Liver (tissue), 9 donors: ENCODE results near the gene UBE2F. TPM values are rescaled to one million over a fixed set of nuclear protein-coding genes. Genes with fewer than 3 reads are reported as not detected.

Source experiments
- DNase-seq: peaks from one replicate; pipeline ENCODE4 v3.0.0-alpha.2; 2017; ENCODE audit warnings: low spot score
- H3K27ac ChIP-seq, 2 donors: one replicate each; pipeline ENCODE4 v1.7.0; 2013; ENCODE audit warnings: inconsistent platforms in 2 of 2, low read length in 2 of 2, control low read depth in 1 of 2, low read depth in 1 of 2, mild to moderate bottlenecking in 1 of 2
- H3K27me3 ChIP-seq, 4 donors: one replicate each; pipeline versions ENCODE4 v1.6.1 to v1.7.0; 2013; ENCODE audit warnings: low read length in 3 of 4, inconsistent platforms in 1 of 4, mild to moderate bottlenecking in 1 of 4, moderate library complexity in 1 of 4; ENCODE audit not compliant: control insufficient read depth in 4 of 4, insufficient read depth in 4 of 4
- H3K36me3 ChIP-seq, 4 donors: one replicate each; pipeline versions ENCODE4 v1.6.1 to v1.7.0; 2013; ENCODE audit warnings: low read length in 3 of 4, mild to moderate bottlenecking in 3 of 4, low read depth in 1 of 4, moderate library complexity in 1 of 4; ENCODE audit not compliant: control insufficient read depth in 4 of 4, insufficient read depth in 3 of 4
- H3K4me1 ChIP-seq, 4 donors: one replicate each; pipeline versions ENCODE4 v1.6.1 to v1.7.0; 2013; ENCODE audit warnings: low read length in 3 of 4, mild to moderate bottlenecking in 3 of 4, moderate library complexity in 1 of 4; ENCODE audit not compliant: control insufficient read depth in 4 of 4, insufficient read depth in 4 of 4
- H3K4me3 ChIP-seq, 3 donors: one replicate each; pipeline versions ENCODE4 v1.6.1 to v1.7.0; 2013; ENCODE audit warnings: low read length in 3 of 3, control low read depth in 1 of 3, low read depth in 1 of 3, mild to moderate bottlenecking in 1 of 3
- H3K9ac ChIP-seq, 2 donors: one replicate each; pipeline ENCODE4 v1.7.0; 2013; ENCODE audit warnings: low read length in 2 of 2, mild to moderate bottlenecking in 2 of 2, moderate library complexity in 2 of 2, control low read depth in 1 of 2, low read depth in 1 of 2
- H3K9me3 ChIP-seq, 4 donors: one replicate each; pipeline versions ENCODE4 v1.6.1 to v1.7.0; 2013; ENCODE audit warnings: low read length in 3 of 4; ENCODE audit not compliant: control insufficient read depth in 4 of 4
- EGR1 ChIP-seq, 2 donors: IDR thresholded peaks; 2 replicates each; pipeline ENCODE4 v1.6.1; 2016 to 2018; ENCODE audit warnings: antibody characterized with exemption in 2 of 2, low read depth in 2 of 2
- FOXA1 ChIP-seq: IDR thresholded peaks from 2 replicates; pipeline ENCODE4 v1.6.1; 2016; ENCODE audit warnings: antibody characterized with exemption
- FOXA2 ChIP-seq: IDR thresholded peaks from 2 replicates; pipeline ENCODE4 v1.6.1; 2016; ENCODE audit warnings: antibody characterized with exemption
- GABPA ChIP-seq, 2 donors: IDR thresholded peaks in 1 of 2; conservative IDR thresholded peaks in 1 of 2; 2 replicates each; pipeline ENCODE4 v1.6.1; 2016; ENCODE audit warnings: antibody characterized with exemption in 2 of 2, mild to moderate bottlenecking in 1 of 2, moderate library complexity in 1 of 2
- HNF4A ChIP-seq, 2 donors: conservative IDR thresholded peaks; 2 replicates each; pipeline ENCODE4 v1.6.1; 2016; ENCODE audit warnings: antibody characterized with exemption in 2 of 2, mild to moderate bottlenecking in 2 of 2
- HNF4G ChIP-seq: IDR thresholded peaks from 2 replicates; pipeline ENCODE4 v1.6.1; 2016; ENCODE audit warnings: antibody characterized with exemption
- JUND ChIP-seq, 2 donors: IDR thresholded peaks; 2 replicates each; pipeline ENCODE4 v1.6.1; 2016; ENCODE audit warnings: antibody characterized with exemption in 2 of 2
- NR2F2 ChIP-seq: IDR thresholded peaks from 2 replicates; pipeline ENCODE4 v1.6.1; 2016; ENCODE audit warnings: antibody characterized with exemption
- RAD21 ChIP-seq, 2 donors: IDR thresholded peaks; 2 replicates each; pipeline ENCODE4 v1.6.1; 2016; ENCODE audit warnings: antibody characterized with exemption in 2 of 2, mild to moderate bottlenecking in 2 of 2
- RXRA ChIP-seq, 2 donors: IDR thresholded peaks; 2 replicates each; pipeline ENCODE4 v1.6.1; 2017 to 2018; ENCODE audit warnings: antibody characterized with exemption in 2 of 2, mild to moderate bottlenecking in 1 of 2
- SP1 ChIP-seq: IDR thresholded peaks from 2 replicates; pipeline ENCODE4 v1.6.1; 2018; ENCODE audit warnings: antibody characterized with exemption, mild to moderate bottlenecking
- TAF1 ChIP-seq: conservative IDR thresholded peaks from 2 replicates; pipeline ENCODE4 v1.6.1; 2016; ENCODE audit warnings: antibody characterized with exemption, mild to moderate bottlenecking
- YY1 ChIP-seq: IDR thresholded peaks from 2 replicates; pipeline ENCODE4 v1.6.1; 2016; ENCODE audit warnings: antibody characterized with exemption, mild to moderate bottlenecking
- WGBS: extraction: QIAGEN DNeasy Blood & Tissue Kit; methylation state at CpG from one replicate; pipeline ENCODE4 v1.1.7; 2013; 5-methylcytosine and 5-hydroxymethylcytosine counted together
- polyA plus RNA-seq, 2 donors: library from polyadenylated mRNA; stranded (reverse) in 1 of 2; unstranded in 1 of 2; fragments of 200-250 nt in 1 of 2; fragments of >200 nt in 1 of 2; fragmentation: Nextera tagmentation in 1 of 2; extraction: Ambion mirVana in 1 of 2; gene quantifications; one replicate each; pipeline versions ENCODE4 v1.2.1 to v1.2.3, GENCODE V29; 2013 to 2015
- total RNA-seq, 2 donors: library from RNA; depleted of rRNA; stranded (reverse); fragments of >200 nt; gene quantifications; one replicate each; pipeline ENCODE4 v1.2.3, GENCODE V29; 2014
- TF ChIP-seq, protein P1 (sequence below): IDR thresholded peaks from 2 replicates; pipeline ENCODE4 v1.6.1; 2016; ENCODE audit warnings: antibody characterized with exemption
- TF ChIP-seq, protein P2 (sequence below): IDR thresholded peaks from 2 replicates; pipeline ENCODE4 v1.6.1; 2016; ENCODE audit warnings: antibody characterized with exemption
- TF ChIP-seq, protein P3 (sequence below): fragments of 150-350 bp; IDR thresholded peaks from 2 replicates; pipeline ENCODE4 v1.5.1; 2017; ENCODE audit warnings: improper control_type of control experiment, low read depth, low read length; ENCODE audit not compliant: missing input control
- TF ChIP-seq, protein P4 (sequence below): IDR thresholded peaks from 2 replicates; pipeline ENCODE4 v1.6.1; 2016; ENCODE audit warnings: antibody characterized with exemption, mild to moderate bottlenecking
- TF ChIP-seq, protein P5 (sequence below): IDR thresholded peaks from 2 replicates; pipeline ENCODE4 v1.6.1; 2016; ENCODE audit warnings: antibody characterized with exemption
- donor health status: healthy.
- donor health status: healthy.
- donor health status: healthy.
- donor health status: healthy.
- donor health status: healthy.

UBE2F gene
- total and polyA plus RNA-seq, 4 donors: 30.5 to 55.3 (median 32.1) TPM

DNA sequence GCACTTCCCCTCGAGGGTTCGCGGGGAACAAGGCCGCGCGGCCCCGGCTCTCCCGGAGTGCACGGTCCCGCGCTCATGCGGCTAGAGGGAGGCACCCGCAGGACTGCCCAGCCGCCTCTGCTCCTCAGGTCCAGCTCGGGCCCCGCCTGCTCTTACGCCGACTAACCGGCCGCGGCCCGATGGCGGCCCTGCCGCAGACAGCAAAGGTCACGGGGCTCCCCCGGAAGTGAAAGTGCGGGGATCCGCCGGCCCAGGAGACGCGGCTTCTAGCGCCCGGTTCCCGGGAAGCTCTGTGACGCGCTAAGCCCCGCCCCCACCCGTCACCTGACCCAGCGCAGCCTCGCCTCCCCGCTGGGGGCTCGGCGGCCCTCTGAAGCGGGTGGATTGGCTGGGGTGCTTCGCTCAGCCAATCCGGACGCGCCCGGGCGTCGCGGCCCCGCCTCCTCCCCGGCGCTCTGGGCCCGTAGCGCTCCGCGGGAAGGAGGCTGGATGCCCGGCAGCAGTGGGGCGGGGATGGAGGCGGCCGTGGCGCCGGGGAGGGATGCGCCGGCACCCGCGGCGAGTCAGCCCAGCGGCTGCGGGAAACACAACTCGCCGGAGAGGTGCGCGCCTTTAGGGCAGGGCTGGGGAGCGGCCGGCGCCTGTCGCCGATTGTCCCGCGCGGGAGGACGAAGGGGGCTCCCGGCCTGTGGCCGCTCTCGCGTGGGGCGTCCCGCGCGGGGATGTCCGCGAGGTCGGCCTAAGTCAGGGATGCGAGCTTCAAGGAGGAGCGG is 93.9 kb downstream of the UBE2F start, which contains the start of gene SCLY:
TSS of gene SCLY (plus strand) at position 460 of the 773 bp plus-strand sequence. CDS start at position 514, 54 bp downstream.
- peaks cover 10 to 50% (median 36%) of the 10 kb centered on the region in 4 donors for H3K4me1 ChIP-seq
- peak within 1 kb of the TSS; percentile 90 to 98 (median 95) for H3K4me3 ChIP-seq
- H3K36me3 ChIP-seq: no peaks in the 10 kb centered on the region
- H3K9ac ChIP-seq: peak within 1 kb of the TSS; percentile 94
- peak within 1 kb of the TSS; percentile 78 to 84 for H3K27ac ChIP-seq
- TF ChIP-seq JUND (IDR thresholded peaks at IDR 0.05): no peak
- peak; percentile 55 to 56 for TF ChIP-seq RAD21 (IDR thresholded peaks at IDR 0.05)
- TF ChIP-seq HNF4A (conservative IDR thresholded peaks at IDR 0.05): no peak
- no peak for TF ChIP-seq FOXA1
- TF ChIP-seq SP1: peak; percentile 77
- TF ChIP-seq, protein P1, sequence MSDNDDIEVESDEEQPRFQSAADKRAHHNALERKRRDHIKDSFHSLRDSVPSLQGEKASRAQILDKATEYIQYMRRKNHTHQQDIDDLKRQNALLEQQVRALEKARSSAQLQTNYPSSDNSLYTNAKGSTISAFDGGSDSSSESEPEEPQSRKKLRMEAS: no peak
- TF ChIP-seq YY1: peak; percentile 91
- TF ChIP-seq, protein P2, sequence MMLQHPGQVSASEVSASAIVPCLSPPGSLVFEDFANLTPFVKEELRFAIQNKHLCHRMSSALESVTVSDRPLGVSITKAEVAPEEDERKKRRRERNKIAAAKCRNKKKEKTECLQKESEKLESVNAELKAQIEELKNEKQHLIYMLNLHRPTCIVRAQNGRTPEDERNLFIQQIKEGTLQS: no peak
- TF ChIP-seq NR2F2: peak; percentile 63
- TF ChIP-seq, protein P3, sequence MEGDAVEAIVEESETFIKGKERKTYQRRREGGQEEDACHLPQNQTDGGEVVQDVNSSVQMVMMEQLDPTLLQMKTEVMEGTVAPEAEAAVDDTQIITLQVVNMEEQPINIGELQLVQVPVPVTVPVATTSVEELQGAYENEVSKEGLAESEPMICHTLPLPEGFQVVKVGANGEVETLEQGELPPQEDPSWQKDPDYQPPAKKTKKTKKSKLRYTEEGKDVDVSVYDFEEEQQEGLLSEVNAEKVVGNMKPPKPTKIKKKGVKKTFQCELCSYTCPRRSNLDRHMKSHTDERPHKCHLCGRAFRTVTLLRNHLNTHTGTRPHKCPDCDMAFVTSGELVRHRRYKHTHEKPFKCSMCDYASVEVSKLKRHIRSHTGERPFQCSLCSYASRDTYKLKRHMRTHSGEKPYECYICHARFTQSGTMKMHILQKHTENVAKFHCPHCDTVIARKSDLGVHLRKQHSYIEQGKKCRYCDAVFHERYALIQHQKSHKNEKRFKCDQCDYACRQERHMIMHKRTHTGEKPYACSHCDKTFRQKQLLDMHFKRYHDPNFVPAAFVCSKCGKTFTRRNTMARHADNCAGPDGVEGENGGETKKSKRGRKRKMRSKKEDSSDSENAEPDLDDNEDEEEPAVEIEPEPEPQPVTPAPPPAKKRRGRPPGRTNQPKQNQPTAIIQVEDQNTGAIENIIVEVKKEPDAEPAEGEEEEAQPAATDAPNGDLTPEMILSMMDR: no peak
- no peak for TF ChIP-seq FOXA2
- TF ChIP-seq GABPA (IDR thresholded peaks at IDR 0.05 in 1 of 2, conservative IDR thresholded peaks at IDR 0.05 in 1 of 2): peak; percentile 74 to 93
- TF ChIP-seq TAF1: peak; percentile 57
- TF ChIP-seq EGR1 (IDR thresholded peaks at IDR 0.05; ENCODE audit: low read depth in 2 of 2): peak in 1 of 2 donors; percentile 30
- no peak for TF ChIP-seq HNF4G
- TF ChIP-seq, protein P4, sequence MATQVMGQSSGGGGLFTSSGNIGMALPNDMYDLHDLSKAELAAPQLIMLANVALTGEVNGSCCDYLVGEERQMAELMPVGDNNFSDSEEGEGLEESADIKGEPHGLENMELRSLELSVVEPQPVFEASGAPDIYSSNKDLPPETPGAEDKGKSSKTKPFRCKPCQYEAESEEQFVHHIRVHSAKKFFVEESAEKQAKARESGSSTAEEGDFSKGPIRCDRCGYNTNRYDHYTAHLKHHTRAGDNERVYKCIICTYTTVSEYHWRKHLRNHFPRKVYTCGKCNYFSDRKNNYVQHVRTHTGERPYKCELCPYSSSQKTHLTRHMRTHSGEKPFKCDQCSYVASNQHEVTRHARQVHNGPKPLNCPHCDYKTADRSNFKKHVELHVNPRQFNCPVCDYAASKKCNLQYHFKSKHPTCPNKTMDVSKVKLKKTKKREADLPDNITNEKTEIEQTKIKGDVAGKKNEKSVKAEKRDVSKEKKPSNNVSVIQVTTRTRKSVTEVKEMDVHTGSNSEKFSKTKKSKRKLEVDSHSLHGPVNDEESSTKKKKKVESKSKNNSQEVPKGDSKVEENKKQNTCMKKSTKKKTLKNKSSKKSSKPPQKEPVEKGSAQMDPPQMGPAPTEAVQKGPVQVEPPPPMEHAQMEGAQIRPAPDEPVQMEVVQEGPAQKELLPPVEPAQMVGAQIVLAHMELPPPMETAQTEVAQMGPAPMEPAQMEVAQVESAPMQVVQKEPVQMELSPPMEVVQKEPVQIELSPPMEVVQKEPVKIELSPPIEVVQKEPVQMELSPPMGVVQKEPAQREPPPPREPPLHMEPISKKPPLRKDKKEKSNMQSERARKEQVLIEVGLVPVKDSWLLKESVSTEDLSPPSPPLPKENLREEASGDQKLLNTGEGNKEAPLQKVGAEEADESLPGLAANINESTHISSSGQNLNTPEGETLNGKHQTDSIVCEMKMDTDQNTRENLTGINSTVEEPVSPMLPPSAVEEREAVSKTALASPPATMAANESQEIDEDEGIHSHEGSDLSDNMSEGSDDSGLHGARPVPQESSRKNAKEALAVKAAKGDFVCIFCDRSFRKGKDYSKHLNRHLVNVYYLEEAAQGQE: peak; percentile 44
- TF ChIP-seq RXRA (IDR thresholded peaks at IDR 0.05): peak in 1 of 2 donors; percentile 13
- TF ChIP-seq, protein P5, sequence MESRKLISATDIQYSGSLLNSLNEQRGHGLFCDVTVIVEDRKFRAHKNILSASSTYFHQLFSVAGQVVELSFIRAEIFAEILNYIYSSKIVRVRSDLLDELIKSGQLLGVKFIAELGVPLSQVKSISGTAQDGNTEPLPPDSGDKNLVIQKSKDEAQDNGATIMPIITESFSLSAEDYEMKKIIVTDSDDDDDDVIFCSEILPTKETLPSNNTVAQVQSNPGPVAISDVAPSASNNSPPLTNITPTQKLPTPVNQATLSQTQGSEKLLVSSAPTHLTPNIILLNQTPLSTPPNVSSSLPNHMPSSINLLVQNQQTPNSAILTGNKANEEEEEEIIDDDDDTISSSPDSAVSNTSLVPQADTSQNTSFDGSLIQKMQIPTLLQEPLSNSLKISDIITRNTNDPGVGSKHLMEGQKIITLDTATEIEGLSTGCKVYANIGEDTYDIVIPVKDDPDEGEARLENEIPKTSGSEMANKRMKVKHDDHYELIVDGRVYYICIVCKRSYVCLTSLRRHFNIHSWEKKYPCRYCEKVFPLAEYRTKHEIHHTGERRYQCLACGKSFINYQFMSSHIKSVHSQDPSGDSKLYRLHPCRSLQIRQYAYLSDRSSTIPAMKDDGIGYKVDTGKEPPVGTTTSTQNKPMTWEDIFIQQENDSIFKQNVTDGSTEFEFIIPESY: no peak
- no peaks in the 10 kb centered on the region for H3K27me3 ChIP-seq
- under 1% methylated on average over 98 of the region's 98 CpGs for WGBS
- no peaks in the 10 kb centered on the region for H3K9me3 ChIP-seq
- peak; percentile 99 for DNase-seq
